K562 (cell line): Measurements from ENCODE around the gene MED29. TPM values are rescaled to one million over a fixed set of nuclear protein-coding genes. Genes with fewer than 3 reads are reported as not detected.
A peak's percentile ranks its signal among the peaks of the same experiment; 100 is the strongest.

Experiments
- ATF4 ChIP-seq: fragments of 450-650 bp; formaldehyde crosslinking; IDR thresholded peaks from 2 replicates; pipeline ENCODE4 v1.4.0; 2022; ENCODE audit warnings: mild to moderate bottlenecking, moderate library complexity
- ATF7 ChIP-seq: fragments of 450-650 bp; IDR thresholded peaks from 2 replicates; pipeline ENCODE4 v1.7.1; 2014; ENCODE audit warnings: mild to moderate bottlenecking, moderate library complexity
- ELF4 ChIP-seq: fragments of 450-650 bp; formaldehyde crosslinking; IDR thresholded peaks from 2 replicates; pipeline ENCODE4 v1.4.0; 2022; ENCODE audit warnings: missing genetic modification characterization
- EP400 ChIP-seq: fragments of 450-650 bp; IDR thresholded peaks from 2 replicates; pipeline ENCODE4 v1.6.1; 2017; ENCODE audit warnings: antibody characterized with exemption, mild to moderate bottlenecking, moderate library complexity
- FOXJ2 ChIP-seq: fragments of 200-800 bp; sonication (Bioruptor generic); IDR thresholded peaks from 2 replicates; pipeline ENCODE4 v1.6.1; 2016; ENCODE audit warnings: missing genetic modification characterization, missing compliant biosample characterization
- GATAD2A ChIP-seq: fragments of 450-650 bp; IDR thresholded peaks from 2 replicates; pipeline ENCODE4 v1.6.1; 2017
- GTF3C2 ChIP-seq: IDR thresholded peaks from 3 replicates; pipeline ENCODE4 v1.6.1; 2011; ENCODE audit warnings: borderline replicate concordance, mild to moderate bottlenecking, moderate library complexity; ENCODE audit not compliant: insufficient read length; ENCODE audit errors: extremely low read depth
- HES1 ChIP-seq: fragments of 450-650 bp; IDR thresholded peaks from 2 replicates; pipeline ENCODE4 v1.6.1; 2016; ENCODE audit warnings: low read depth, mild to moderate bottlenecking, moderate library complexity
- HIVEP1 ChIP-seq: fragments of 250-450 bp; sonication (Bioruptor Pico); IDR thresholded peaks from 2 replicates; pipeline ENCODE4 v1.4.0; 2020; ENCODE audit warnings: mild to moderate bottlenecking
- HNRNPUL1 ChIP-seq: fragments of 200-400 bp; formaldehyde crosslinking; IDR thresholded peaks from 2 replicates; pipeline ENCODE4 v1.6.1; 2017; ENCODE audit warnings: low read length
- JUNB ChIP-seq: fragments of 450-650 bp; formaldehyde crosslinking; conservative IDR thresholded peaks from 2 replicates; pipeline ENCODE4 v1.4.0; 2020; ENCODE audit warnings: mild to moderate bottlenecking
- NRF1 ChIP-seq, 2 experiments: fragments of 450-650 bp; IDR thresholded peaks in 1 of 2; conservative IDR thresholded peaks in 1 of 2; 2 replicates each; pipeline ENCODE4 v1.6.1; 2014; ENCODE audit warnings: mild to moderate bottlenecking in 2 of 2
- POLR2G ChIP-seq: fragments of 200-400 bp; formaldehyde crosslinking; IDR thresholded peaks from 2 replicates; pipeline ENCODE4 v1.6.1; 2017; ENCODE audit warnings: low read depth, mild to moderate bottlenecking, antibody characterized with exemption, low read length, moderate library complexity
- PURB ChIP-seq: sonication (generic); formaldehyde crosslinking; IDR thresholded peaks from 2 replicates; pipeline ENCODE4 v1.9.0; 2021; ENCODE audit warnings: low read depth, mild to moderate bottlenecking, missing genetic modification reagents
- RBM25 ChIP-seq: fragments of 200-400 bp; formaldehyde crosslinking; IDR thresholded peaks from 2 replicates; pipeline ENCODE4 v1.6.1; 2018; ENCODE audit warnings: low read length, low read depth, moderate library complexity; ENCODE audit not compliant: severe bottlenecking
- RFX1 ChIP-seq: fragments of 450-650 bp; IDR thresholded peaks from 2 replicates; pipeline ENCODE4 v1.6.1; 2016; ENCODE audit warnings: mild to moderate bottlenecking, moderate library complexity
- RHOXF2B ChIP-seq: fragments of 250-450 bp; sonication (Bioruptor Pico); conservative IDR thresholded peaks from 2 replicates; pipeline ENCODE4 v1.5.1; 2021
- SMARCA4 ChIP-seq: fragments of 450-650 bp; IDR thresholded peaks from 2 replicates; pipeline ENCODE4 v1.6.1; 2016
- USF2 ChIP-seq: sonication (generic); formaldehyde crosslinking; IDR thresholded peaks from 2 replicates; pipeline ENCODE4 v1.5.0; 2020; ENCODE audit warnings: missing genetic modification reagents
- ZBTB2 ChIP-seq: fragments of 450-650 bp; IDR thresholded peaks from 2 replicates; pipeline ENCODE4 v1.6.1; 2016; ENCODE audit warnings: antibody characterized with exemption
- ZNF707 ChIP-seq: fragments of 250-450 bp; sonication (Bioruptor Pico); conservative IDR thresholded peaks from 2 replicates; pipeline ENCODE4 v1.8.0; 2022; ENCODE audit warnings: inconsistent platforms, mild to moderate bottlenecking, moderate library complexity
- polyA plus RNA-seq, 8 experiments: library from polyadenylated mRNA; depleted of rRNA in 4 of 8; stranded (reverse) in 5 of 8; unstranded in 3 of 8; fragments of >200 nt; fragmentation: Nextera tagmentation in 2 of 8; fragmentation: Illumina TruSeq in 1 of 8; extraction: Ambion mirVana in 2 of 8; extraction: Trizol in 1 of 8; gene quantifications; 2 replicates each; pipeline versions ENCODE4 v1.2.1 to v1.2.3, GENCODE V29; 2011 to 2014; ENCODE audit warnings: inconsistent platforms in 1 of 8, missing spikeins in 1 of 8
- total RNA-seq, 7 experiments: library from RNA; depleted of rRNA in 6 of 7; stranded (reverse); fragments of >200 nt in 6 of 7; fragmentation: Illumina TruSeq in 2 of 7; extraction: Trizol in 2 of 7; gene quantifications; 2 replicates each; pipeline versions ENCODE4 v1.2.1 to v1.2.3, GENCODE V29; 2011 to 2021; ENCODE audit warnings: low replicate concordance in 1 of 7

Gene MED29
- total and polyA plus RNA-seq, 9 of the 15 experiments (the other 6 are each of a cell fraction or from before 2014, with no cell fraction given) = 1.8 to 22.6 (median 12.4) TPM

GRCh38 chr19:39403331-39404312 is 12.4 kb downstream of the MED29 start (continued):
- no peak for TF ChIP-seq USF2 (CRISPR knock-in tag)
- no peak for TF ChIP-seq GTF3C2
- TF ChIP-seq EP400 = peak; percentile 45; the same call in 1 of the 2 replicates
- peak; percentile 66; the same call in 1 of the 2 replicates for TF ChIP-seq JUNB (CRISPR knock-in tag)
- peak; percentile 99 for TF ChIP-seq FOXJ2 (tag)
- TF ChIP-seq SMARCA4 = 0 out of 2 replicates have a peak, but pooled peaks have one; percentile 77
- TF ChIP-seq HIVEP1 (CRISPR knock-in tag) = peak; percentile 81; the same call in 1 of the 2 replicates
- 0 out of 2 replicates have a peak, but pooled peaks have one; percentile 10 for TF ChIP-seq ATF4 (CRISPR knock-in tag)
- peak; percentile 83 for TF ChIP-seq ATF7
- peak in 1 of 2 experiments; percentile 41; a peak in 3 of 4 replicates for TF ChIP-seq NRF1 (conservative IDR thresholded peaks at IDR 0.05 in 1 of 2, IDR thresholded peaks at IDR 0.05 in 1 of 2)
- TF ChIP-seq RFX1 = peak; percentile 80; the same call in 1 of the 2 replicates
- TF ChIP-seq RBM25 = no peak
- TF ChIP-seq ZNF707 (CRISPR knock-in tag) = no peak
- no peak for TF ChIP-seq PURB (CRISPR knock-in tag)
- TF ChIP-seq POLR2G = peak; percentile 76
- no peak for TF ChIP-seq HNRNPUL1
- peak; percentile 94 for TF ChIP-seq HES1
- TF ChIP-seq ZBTB2 = peak; percentile 20; the same call in 1 of the 2 replicates
- TF ChIP-seq ELF4 = no peak
- TF ChIP-seq RHOXF2B (CRISPR knock-in tag) = no peak
- peak; percentile 90; the same call in 1 of the 2 replicates for TF ChIP-seq GATAD2A
